ENCODE measurements around the gene C4orf50.

DNA sequence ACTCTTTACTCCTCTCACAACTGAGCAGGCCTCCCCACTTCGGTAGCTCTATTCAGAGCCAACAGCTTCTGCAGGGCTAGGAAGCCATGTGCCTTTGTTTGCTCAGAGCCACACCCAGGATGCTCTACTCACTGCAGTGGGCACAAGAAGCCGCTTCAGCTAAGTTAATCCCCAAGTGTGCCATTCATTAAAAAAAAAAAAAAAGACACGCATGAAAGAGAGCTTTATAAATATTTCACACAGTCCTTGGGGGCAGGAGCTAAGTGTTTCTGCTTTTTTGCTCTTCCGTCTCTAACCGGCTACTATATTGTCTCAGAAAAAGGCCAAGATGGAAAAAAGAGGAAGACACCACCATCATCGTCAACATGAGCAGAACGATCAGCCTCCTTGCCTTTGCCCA, 133.4 kb downstream of the C4orf50 start:
- TF ChIP-seq, protein P1, sequence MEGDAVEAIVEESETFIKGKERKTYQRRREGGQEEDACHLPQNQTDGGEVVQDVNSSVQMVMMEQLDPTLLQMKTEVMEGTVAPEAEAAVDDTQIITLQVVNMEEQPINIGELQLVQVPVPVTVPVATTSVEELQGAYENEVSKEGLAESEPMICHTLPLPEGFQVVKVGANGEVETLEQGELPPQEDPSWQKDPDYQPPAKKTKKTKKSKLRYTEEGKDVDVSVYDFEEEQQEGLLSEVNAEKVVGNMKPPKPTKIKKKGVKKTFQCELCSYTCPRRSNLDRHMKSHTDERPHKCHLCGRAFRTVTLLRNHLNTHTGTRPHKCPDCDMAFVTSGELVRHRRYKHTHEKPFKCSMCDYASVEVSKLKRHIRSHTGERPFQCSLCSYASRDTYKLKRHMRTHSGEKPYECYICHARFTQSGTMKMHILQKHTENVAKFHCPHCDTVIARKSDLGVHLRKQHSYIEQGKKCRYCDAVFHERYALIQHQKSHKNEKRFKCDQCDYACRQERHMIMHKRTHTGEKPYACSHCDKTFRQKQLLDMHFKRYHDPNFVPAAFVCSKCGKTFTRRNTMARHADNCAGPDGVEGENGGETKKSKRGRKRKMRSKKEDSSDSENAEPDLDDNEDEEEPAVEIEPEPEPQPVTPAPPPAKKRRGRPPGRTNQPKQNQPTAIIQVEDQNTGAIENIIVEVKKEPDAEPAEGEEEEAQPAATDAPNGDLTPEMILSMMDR (IDR thresholded peaks at IDR 0.05; ENCODE audit: low read depth, low read length), result no peak
- no peak for TF ChIP-seq EZH2phosphoT487 (IDR thresholded peaks at IDR 0.05; ENCODE audit: low read depth)
